GDM1 (cell line): ENCODE measurements around the gene LMX1B.

Experiments used
- DNase-seq: peaks from one replicate; lab custom pipeline; 2025; lab: John Stamatoyannopoulos, UW

LMX1B gene

DNA sequence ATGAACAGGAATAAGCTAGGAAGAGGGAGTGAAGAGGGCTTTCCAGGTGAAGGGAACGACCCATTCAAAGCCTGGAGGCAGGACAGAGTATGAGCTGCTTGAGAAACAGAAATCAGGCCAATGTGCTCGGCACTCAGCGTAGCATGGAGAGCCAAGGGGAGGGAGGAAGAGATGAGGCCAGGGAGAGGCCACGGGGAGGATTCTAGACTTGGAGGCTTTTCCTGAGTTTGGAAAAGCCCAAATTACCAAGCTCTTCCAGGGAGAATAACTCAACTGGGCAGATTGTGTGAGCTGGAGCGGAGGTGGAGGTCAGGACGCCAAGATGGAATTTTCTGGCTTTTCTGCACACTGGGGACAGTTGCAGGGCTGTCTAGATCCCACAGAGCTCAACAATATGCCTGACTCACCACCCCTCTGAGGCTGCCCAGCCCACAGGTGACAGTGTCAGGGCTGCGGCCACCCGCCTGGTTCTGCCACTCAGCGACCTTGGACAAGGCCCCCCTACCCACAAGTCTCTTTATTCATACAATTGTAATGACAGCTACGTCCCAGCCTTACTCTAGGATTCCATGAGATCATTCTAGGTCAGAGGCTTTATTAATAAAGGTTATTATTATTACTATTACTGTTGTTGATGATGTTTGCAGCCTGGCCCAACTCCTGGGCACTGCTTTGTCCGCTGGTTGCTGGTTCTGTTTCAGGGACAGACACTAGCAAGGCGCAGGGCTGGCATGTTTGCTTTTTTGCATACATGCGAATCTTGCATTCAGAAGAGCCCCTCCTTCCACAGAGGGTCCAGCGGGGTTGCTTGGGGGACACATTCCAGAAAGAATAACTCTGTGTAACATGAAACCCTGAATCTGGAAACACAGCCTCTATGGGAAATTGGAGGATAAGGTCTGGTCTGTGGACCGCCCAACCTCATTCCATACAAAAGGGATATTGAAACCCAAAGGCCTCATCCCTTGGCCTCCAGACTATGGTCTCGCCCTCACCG, 9.4 kb upstream of the LMX1B start:
- DNase-seq = no peak

- no peak for DNase-seq
Observed at GRCh38 chr9:126605792-126606482, 7.8 kb upstream of the LMX1B start.

DNA sequence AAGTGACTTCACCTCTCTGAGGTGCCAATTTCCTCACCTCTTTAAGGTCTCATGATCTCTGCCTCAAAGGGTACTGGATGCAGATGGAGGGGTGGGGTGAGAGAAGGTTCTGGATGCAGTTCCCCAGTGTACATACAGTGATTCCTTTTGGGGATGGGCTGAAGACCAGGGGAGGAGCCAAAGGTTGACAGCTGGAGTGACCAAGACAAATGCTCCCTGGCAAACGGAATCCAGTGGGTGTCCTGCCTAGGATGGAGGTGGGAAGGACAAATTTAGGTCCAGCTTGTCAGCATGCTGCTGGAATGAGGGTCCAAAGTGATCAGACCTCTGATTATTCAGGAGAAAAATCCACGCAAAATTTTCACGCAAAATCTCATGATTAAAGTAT, 7.3 kb upstream of the LMX1B start:
- DNase-seq = no peak

- DNase-seq = no peak
Observed at GRCh38 chr9:126607086-126607485, 6.6 kb upstream of the LMX1B start.

DNA sequence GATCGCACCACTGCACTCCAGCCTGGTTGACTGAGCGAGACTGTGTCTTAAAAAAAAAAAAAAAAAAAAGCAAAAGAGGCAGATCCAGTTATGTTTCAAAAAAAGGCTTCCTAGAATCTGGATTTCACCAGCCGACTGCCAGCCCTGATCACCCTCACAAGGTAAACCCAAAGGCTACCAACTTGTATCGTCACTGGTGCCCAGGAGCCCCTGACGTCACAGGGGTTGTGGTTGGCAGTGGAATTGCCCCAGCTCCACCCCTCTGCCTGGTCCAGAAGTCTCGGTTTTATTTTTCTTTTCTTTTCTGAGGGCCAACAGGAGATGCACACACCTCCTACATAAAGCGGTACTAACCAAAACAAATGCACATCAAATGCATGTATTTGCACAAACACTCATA, 6.0 kb upstream of the LMX1B start:
- no peak for DNase-seq

- no peak for DNase-seq
Observed at GRCh38 chr9:126608551-126608950, 5.2 kb upstream of the LMX1B start.

- no peak for DNase-seq
Observed at GRCh38 chr9:126609191-126609590, 4.5 kb upstream of the LMX1B start.

GRCh38 chr9:126609711-126610388, 3.9 kb upstream of the LMX1B start:
- no peak for DNase-seq

DNA sequence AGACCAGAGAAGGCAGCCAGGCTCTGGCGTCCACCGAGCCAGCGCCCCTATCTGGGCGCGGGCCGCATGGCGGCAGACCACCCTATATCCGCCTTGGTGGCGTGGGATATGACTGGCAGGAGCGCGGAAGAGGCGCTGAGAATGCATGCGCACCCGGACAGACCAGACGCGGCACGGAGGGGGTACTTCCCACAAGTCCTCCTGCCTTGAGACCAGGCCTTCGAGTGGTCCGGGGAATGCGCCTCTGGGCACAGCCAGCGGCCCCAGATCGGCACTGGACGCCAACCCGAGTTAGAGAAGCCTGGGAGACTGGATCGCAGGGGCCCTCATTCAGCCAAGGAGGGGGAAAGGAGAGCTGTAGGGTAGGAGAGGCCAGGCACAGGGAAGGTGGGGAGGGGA, 2.5 kb upstream of the LMX1B start:
- no peak for DNase-seq

GRCh38 chr9:126611592-126612325, 2.0 kb upstream of the LMX1B start:
- peak; percentile 3 for DNase-seq

DNA sequence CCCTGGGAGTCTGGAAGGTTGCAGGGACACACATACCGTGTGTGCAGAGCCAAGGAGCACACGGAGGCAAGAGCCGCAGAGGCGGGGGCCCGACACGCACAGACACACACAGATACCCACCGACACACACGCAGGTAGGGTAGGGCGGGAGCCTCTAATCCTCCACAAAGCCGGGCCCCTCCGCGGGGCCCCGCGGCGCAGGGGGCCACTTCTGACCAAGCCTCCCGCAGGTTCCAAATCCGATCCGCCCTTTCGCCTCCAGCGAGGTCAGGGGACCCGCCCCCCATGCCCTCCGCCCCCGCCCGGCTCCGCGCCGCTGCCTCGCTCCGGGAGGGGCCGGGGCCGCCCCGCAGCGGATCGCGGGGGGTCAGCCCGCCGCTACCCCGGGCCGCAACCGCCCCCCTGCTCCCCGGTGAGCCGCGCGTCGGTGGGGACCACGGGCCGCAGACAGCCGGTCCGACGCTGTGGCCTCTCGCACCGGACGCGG, 1.4 kb upstream of the LMX1B start:
- no peak for DNase-seq

DNA sequence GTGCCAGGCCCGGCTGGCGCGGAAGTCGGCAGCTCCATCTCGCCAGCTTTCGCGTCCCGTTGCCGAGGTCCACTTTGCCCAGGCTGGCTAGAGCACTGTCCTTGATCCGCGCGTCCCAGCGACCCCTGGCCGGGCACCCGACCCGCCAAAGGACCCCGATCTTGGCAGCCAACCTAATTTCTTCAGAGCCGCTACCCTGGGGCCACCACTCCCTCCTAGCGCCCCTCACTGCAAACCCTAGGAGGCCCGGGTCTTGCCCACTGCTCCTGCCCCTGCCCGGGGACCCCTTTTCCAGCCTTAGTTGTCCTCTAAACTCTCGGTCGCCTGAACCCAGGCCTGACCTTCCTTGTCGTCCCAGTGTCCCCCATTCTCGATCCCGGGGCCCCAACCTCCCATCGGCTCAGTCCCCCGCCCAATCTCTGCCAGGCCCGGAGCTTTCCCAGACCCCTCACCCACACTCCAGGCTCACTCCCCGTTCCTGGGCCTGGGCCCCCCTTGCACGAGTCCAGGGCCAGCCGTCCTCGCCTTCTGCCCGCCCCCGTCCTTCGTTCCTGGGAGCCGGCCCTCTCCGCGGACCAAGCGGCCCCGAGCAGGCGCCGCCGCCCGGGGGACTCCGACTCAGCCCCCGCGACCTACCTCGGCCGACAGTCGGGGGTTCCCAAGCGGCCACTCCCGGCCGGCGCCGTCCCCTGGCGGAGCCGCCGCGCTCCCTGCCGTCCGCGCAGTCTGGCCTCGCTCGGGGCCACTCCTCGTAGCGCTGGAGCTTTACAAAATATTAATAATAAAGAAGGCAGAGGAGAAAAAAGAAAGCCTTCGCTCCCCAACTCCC, 701 bp upstream of the LMX1B start:
- no peak for DNase-seq

- DNase-seq = no peak
Observed at GRCh38 chr9:126614088-126614454, 343 bp downstream of the LMX1B start.

- no peak for DNase-seq
Observed at GRCh38 chr9:126614455-126615244, 922 bp downstream of the LMX1B start.

GRCh38 chr9:126615245-126615790, 1.6 kb downstream of the LMX1B start:
- no peak for DNase-seq

GRCh38 chr9:126615791-126616447, 2.2 kb downstream of the LMX1B start:
- DNase-seq = no peak

DNA sequence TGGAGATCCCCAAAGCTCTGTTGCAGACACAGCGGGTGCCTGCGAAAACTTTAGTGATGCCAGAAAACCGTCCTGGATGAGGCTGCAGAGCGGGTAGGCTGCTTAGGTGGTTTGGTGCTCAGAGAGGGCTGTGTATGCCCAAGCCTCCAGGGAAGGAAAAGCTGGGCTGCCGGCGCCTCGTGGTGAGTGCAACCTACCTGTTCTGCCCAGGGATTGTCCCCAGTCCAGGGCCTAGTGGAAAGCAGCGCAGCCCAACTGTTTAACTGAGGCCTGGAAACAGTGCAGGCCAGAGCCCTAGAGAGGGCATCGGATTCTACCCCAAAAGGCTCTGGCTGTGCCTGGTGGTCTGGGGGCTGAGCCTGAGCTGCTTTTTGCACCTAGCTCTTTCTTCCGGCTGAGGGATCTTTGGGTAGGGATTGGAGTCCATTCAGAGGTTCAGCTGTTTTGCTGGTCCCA, 2.8 kb downstream of the LMX1B start:
- no peak for DNase-seq

DNA sequence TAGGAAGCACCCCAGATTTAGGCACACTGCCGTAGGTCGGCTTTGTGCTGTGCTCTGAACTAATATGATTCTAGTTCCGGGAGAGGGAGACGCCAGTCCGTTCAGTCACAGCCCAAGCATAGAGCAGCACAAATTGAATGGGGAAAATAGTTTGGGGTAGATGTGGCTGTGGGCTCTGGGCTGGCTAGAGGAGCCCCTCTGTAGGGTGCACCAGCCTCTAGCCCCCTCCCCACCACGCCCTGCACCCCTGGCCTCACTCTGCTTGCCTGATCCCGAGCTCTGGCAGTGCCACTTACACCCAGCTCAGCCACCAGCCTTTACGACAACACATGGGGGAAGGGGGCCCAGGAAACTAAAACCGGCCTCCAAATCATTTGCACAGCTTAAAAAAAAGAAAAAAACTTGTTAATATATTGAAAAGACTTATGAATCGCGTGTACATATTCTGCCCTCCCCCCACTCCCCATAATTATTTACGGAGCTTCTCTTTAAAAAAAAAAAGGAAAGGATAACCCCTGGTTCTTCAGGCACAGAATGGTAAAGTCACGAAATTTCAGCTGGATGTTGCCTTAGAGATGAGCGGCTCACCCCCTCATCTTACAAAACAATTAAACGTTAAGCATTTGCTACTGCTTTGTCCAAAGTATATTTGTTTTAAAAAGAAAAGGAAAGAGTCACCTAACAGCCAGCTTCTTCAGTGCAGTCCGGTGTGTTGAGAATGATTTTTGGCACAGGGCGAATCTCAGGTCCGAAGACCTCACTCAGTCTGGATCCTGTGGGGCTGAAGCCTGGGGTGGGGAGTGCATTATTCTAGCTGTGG, 3.5 kb downstream of the LMX1B start:
- no peak for DNase-seq
